Stimulated activated naive CD4-positive, alpha-beta T cell treated with Interleukin-2 at 50 U/mL for 16 hours (primary cell): ENCODE data around the gene SMAD7.

ENCODE experiments used
- DNase-seq: peaks from one replicate; lab custom pipeline; 2025; lab: John Stamatoyannopoulos, UW

Gene SMAD7

GRCh38 chr18:48914581-48915251 lies 36.0 kb downstream of the SMAD7 start:
- no peak for DNase-seq

- DNase-seq = no peak
Measured at GRCh38 chr18:48913775-48914174, 37.0 kb downstream of the SMAD7 start.

- peak; percentile 57 for DNase-seq
Measured at GRCh38 chr18:48913201-48913600, 37.6 kb downstream of the SMAD7 start.

GRCh38 chr18:48910972-48911545 lies 39.7 kb downstream of the SMAD7 start:
- no peak for DNase-seq

- no peak for DNase-seq
Measured at GRCh38 chr18:48909721-48910120, 41.0 kb downstream of the SMAD7 start.

GRCh38 chr18:48908916-48909315 lies 41.8 kb downstream of the SMAD7 start:
- DNase-seq = no peak

GRCh38 chr18:48905513-48905912 lies 45.3 kb downstream of the SMAD7 start:
- no peak for DNase-seq

GRCh38 chr18:48904847-48905394 lies 45.8 kb downstream of the SMAD7 start:
- no peak for DNase-seq

GRCh38 chr18:48904091-48904490 lies 46.7 kb downstream of the SMAD7 start:
- no peak for DNase-seq

- DNase-seq = no peak
Measured at GRCh38 chr18:48902856-48903601, 47.7 kb downstream of the SMAD7 start.

- DNase-seq = no peak
Measured at GRCh38 chr18:48902023-48902855, 48.5 kb downstream of the SMAD7 start.

GRCh38 chr18:48901145-48902022 lies 49.4 kb downstream of the SMAD7 start:
- no peak for DNase-seq

- no peak for DNase-seq
Measured at GRCh38 chr18:48900469-48900868, 50.3 kb downstream of the SMAD7 start.

GRCh38 chr18:48899558-48900174 lies 51.1 kb downstream of the SMAD7 start:
- no peak for DNase-seq

GRCh38 chr18:48898521-48898920 lies 52.2 kb downstream of the SMAD7 start:
- no peak for DNase-seq

- DNase-seq = no peak
Measured at GRCh38 chr18:48897531-48897930, 53.2 kb downstream of the SMAD7 start.

GRCh38 chr18:48896875-48897511 lies 53.8 kb downstream of the SMAD7 start:
- no peak for DNase-seq

GRCh38 chr18:48896326-48896874 lies 54.4 kb downstream of the SMAD7 start:
- no peak for DNase-seq

GRCh38 chr18:48894799-48895346 lies 55.9 kb downstream of the SMAD7 start:
- no peak for DNase-seq
